HepG2 (cell line): ENCODE measurements around the gene SELENOS. TPM values are rescaled to one million over a fixed set of nuclear protein-coding genes. Genes with fewer than 3 reads are reported as not detected.

Experiments used
- ARNT2 ChIP-seq: sonication (generic); formaldehyde crosslinking; IDR thresholded peaks from 2 replicates; pipeline ENCODE4 v1.8.0; 2022; ENCODE audit warnings: mild to moderate bottlenecking, low read depth, missing genetic modification reagents, moderate library complexity
- CBX1 ChIP-seq: IDR thresholded peaks from one replicate; pipeline ENCODE4 v1.6.1; 2016; ENCODE audit warnings: antibody characterized with exemption, low read depth
- GABPB1 ChIP-seq: IDR thresholded peaks from 2 replicates; pipeline ENCODE4 v1.6.1; 2016; ENCODE audit warnings: mild to moderate bottlenecking, missing genetic modification reagents, moderate library complexity, missing compliant biosample characterization
- PCBP2 ChIP-seq: fragments of 200-400 bp; formaldehyde crosslinking; optimal IDR thresholded peaks from 2 replicates; pipeline ENCODE3; 2018; ENCODE audit warnings: low read length, low read depth; ENCODE audit not compliant: poor library complexity, severe bottlenecking
- REL ChIP-seq: sonication (generic); formaldehyde crosslinking; conservative IDR thresholded peaks from 2 replicates; pipeline ENCODE4 v1.8.0; 2022; ENCODE audit warnings: mild to moderate bottlenecking, missing genetic modification reagents, moderate library complexity
- SP140L ChIP-seq: sonication (generic); formaldehyde crosslinking; IDR thresholded peaks from 2 replicates; pipeline ENCODE4 v1.4.0; 2020; ENCODE audit warnings: missing genetic modification reagents, borderline replicate concordance
- ZBTB4 ChIP-seq: sonication (generic); formaldehyde crosslinking; IDR thresholded peaks from 2 replicates; pipeline ENCODE4 v1.4.0; 2020; ENCODE audit warnings: missing genetic modification reagents, mild to moderate bottlenecking, borderline replicate concordance
- ZBTB42 ChIP-seq: sonication (generic); formaldehyde crosslinking; IDR thresholded peaks from 2 replicates; pipeline ENCODE4 v1.5.0; 2020; ENCODE audit warnings: mild to moderate bottlenecking, missing genetic modification reagents
- ZFP90 ChIP-seq: sonication (generic); formaldehyde crosslinking; IDR thresholded peaks from 2 replicates; pipeline ENCODE4 v1.8.0; 2022; ENCODE audit warnings: missing genetic modification reagents, mild to moderate bottlenecking, inconsistent platforms, borderline replicate concordance
- ZMYM4 ChIP-seq: sonication (generic); formaldehyde crosslinking; IDR thresholded peaks from 2 replicates; pipeline ENCODE4 v1.8.1; 2023; ENCODE audit warnings: mild to moderate bottlenecking, missing genetic modification reagents
- ZNF264 ChIP-seq: sonication (generic); formaldehyde crosslinking; IDR thresholded peaks from 2 replicates; pipeline ENCODE4 v1.4.0; 2020; ENCODE audit warnings: missing genetic modification reagents
- ZNF33B ChIP-seq: sonication (generic); formaldehyde crosslinking; IDR thresholded peaks from 2 replicates; pipeline ENCODE4 v1.5.1; 2020; ENCODE audit warnings: mild to moderate bottlenecking, missing genetic modification reagents
- ZNF574 ChIP-seq: sonication (generic); formaldehyde crosslinking; IDR thresholded peaks from 2 replicates; pipeline ENCODE4 v1.4.0; 2020; ENCODE audit warnings: missing genetic modification reagents
- ZNF589 ChIP-seq: sonication (generic); formaldehyde crosslinking; conservative IDR thresholded peaks from 2 replicates; pipeline ENCODE4 v1.8.0; 2022; ENCODE audit warnings: mild to moderate bottlenecking, moderate library complexity, missing genetic modification reagents
- ZNF674 ChIP-seq: sonication (generic); formaldehyde crosslinking; IDR thresholded peaks from 2 replicates; pipeline ENCODE4 v1.5.0; 2020; ENCODE audit warnings: low read depth, mild to moderate bottlenecking, missing genetic modification reagents
- ZNF740 ChIP-seq: sonication (generic); formaldehyde crosslinking; IDR thresholded peaks from 2 replicates; pipeline ENCODE4 v1.4.0; 2020; ENCODE audit warnings: missing genetic modification reagents
- ZNF766 ChIP-seq: sonication (generic); formaldehyde crosslinking; IDR thresholded peaks from 2 replicates; pipeline ENCODE4 v1.5.0; 2020; ENCODE audit warnings: missing genetic modification reagents, borderline replicate concordance
- ZNF800 ChIP-seq: sonication (generic); formaldehyde crosslinking; IDR thresholded peaks from 2 replicates; pipeline ENCODE4 v1.4.0; 2020; ENCODE audit warnings: missing genetic modification reagents
- polyA plus RNA-seq, 8 experiments: library from polyadenylated mRNA; depleted of rRNA in 3 of 8; stranded (reverse) in 7 of 8; unstranded in 1 of 8; fragments of >200 nt; fragmentation: Illumina TruSeq in 4 of 8; extraction: Trizol in 4 of 8; gene quantifications; 2 replicates each; pipeline versions ENCODE4 v1.2.1 to v1.2.3, GENCODE V29; 2011 to 2016; ENCODE audit warnings: low read depth in 4 of 8, missing spikeins in 1 of 8, mixed read lengths in 1 of 8; ENCODE audit not compliant: insufficient read depth in 1 of 8
- total RNA-seq, 5 experiments: library from RNA; depleted of rRNA; stranded (reverse); fragments of >200 nt; fragmentation: Illumina TruSeq; extraction: Trizol; gene quantifications; 2 replicates each; pipeline ENCODE4 v1.2.3, GENCODE V29; 2016; ENCODE audit warnings: low read depth in 1 of 5

The SELENOS gene
- total and polyA plus RNA-seq, 2 of the 13 experiments (the other 11 are each of a cell fraction or from before 2014, with no cell fraction given) = 63.0 to 66.1 TPM

DNA sequence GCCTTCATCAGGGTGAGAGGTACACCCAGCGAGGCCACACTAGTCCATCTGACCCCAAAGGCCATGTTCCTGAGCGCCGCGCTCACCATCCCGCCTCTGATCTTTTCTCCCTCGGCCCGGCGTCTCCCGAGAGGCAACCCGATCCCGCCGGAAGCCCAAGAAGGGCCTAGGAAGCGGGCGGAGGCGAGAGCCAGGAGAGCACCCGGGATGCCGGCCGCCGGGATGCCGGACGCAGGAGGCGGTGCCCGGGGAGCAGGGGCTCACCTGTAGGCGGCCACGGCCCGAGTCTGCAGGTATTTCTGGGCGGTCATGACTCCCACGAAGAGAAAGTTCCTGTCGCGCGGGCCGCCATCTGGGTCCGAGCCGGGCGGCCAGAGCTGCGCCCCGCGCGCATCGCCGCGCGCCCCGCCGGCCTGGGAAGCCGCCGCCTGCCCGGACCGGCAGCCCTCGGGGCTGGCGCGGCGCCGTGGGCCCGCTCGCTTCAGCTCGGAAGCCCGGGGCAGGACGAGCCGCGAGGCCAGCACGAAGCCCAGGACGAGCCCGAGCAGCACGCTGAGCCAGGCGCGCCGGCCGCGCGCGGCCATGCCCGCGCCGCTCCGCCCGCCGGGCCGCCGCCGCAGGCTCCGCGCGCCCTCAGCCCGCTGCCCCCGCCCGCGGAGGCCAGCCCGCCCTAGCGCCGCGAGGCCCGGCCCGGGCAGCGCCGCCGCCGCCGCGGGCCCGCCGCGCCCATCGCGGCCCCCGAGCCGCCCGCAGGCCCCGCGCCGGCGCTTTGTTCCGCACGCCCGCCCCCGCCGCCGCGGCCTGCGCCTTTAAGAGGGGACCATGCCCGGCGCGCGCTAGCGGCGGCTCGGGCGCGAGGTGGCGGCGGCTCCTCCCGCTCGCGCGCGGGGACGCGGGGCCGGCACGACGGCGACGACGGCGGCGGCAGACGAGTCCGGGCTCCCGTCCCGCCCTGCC, 26.1 kb downstream of the SELENOS start (continued):
- TF ChIP-seq ZNF574 (CRISPR knock-in tag) = no peak
- TF ChIP-seq CBX1 = no peak
- TF ChIP-seq ZNF674 (CRISPR knock-in tag) = no peak
- no peak for TF ChIP-seq ZMYM4 (CRISPR knock-in tag)
- TF ChIP-seq GABPB1 (CRISPR knock-in tag) = peak; percentile 55; the same call in 1 of the 2 replicates
- TF ChIP-seq PCBP2 = no peak
- no peak for TF ChIP-seq ZNF33B (CRISPR knock-in tag)
- TF ChIP-seq ARNT2 = peak; percentile 8; the same call in 1 of the 2 replicates
- TF ChIP-seq ZNF264 = no peak
- no peak for TF ChIP-seq ZBTB42
- TF ChIP-seq ZNF740 (CRISPR knock-in tag) = no peak
- TF ChIP-seq ZNF766 (CRISPR knock-in tag) = no peak
- TF ChIP-seq REL = no peak
- TF ChIP-seq SP140L (CRISPR knock-in tag) = no peak
- no peak for TF ChIP-seq ZNF589 (CRISPR knock-in tag)
- TF ChIP-seq ZBTB4 (CRISPR knock-in tag) = no peak
- no peak for TF ChIP-seq ZFP90 (CRISPR knock-in tag)
- TF ChIP-seq ZNF800 = 0 out of 2 replicates have a peak, but pooled peaks have one; percentile 47
